Glutamatergic neuron (in vitro differentiated cells): ENCODE data around the gene TLR2. TPM values are rescaled to one million over a fixed set of nuclear protein-coding genes. Genes with fewer than 3 reads are reported as not detected.
A peak's percentile ranks its signal among the peaks of the same experiment; 100 is the strongest.

Experiments
- DNase-seq: peaks from one replicate; pipeline ENCODE4 v3.0.0; 2022
- H3K27ac Mint-ChIP-seq: one replicate; pipeline ENCODE4 v1.8.0; 2020; ENCODE audit warnings: mild to moderate bottlenecking, mixed read lengths, inconsistent platforms; ENCODE audit not compliant: unreplicated experiment
- H3K27me3 Mint-ChIP-seq: one replicate; pipeline ENCODE4 v1.8.0; 2020; ENCODE audit warnings: mild to moderate bottlenecking, moderate library complexity, mixed read lengths, inconsistent platforms; ENCODE audit not compliant: unreplicated experiment
- H3K36me3 Mint-ChIP-seq: one replicate; pipeline ENCODE4 v1.8.0; 2020; ENCODE audit warnings: mild to moderate bottlenecking, mixed read lengths, inconsistent platforms; ENCODE audit not compliant: unreplicated experiment
- H3K4me1 Mint-ChIP-seq: one replicate; pipeline ENCODE4 v1.8.0; 2020; ENCODE audit warnings: mild to moderate bottlenecking, low read depth, mixed read lengths, inconsistent platforms; ENCODE audit not compliant: unreplicated experiment
- H3K4me3 Mint-ChIP-seq: one replicate; pipeline ENCODE4 v1.8.0; 2020; ENCODE audit warnings: mild to moderate bottlenecking, mixed read lengths, inconsistent platforms; ENCODE audit not compliant: unreplicated experiment
- H3K9me3 Mint-ChIP-seq: one replicate; pipeline ENCODE4 v1.8.0; 2020; ENCODE audit warnings: mild to moderate bottlenecking, moderate library complexity, mixed read lengths, inconsistent platforms; ENCODE audit not compliant: unreplicated experiment
- CTCF ChIP-seq: fragments of 200-600 bp; sonication (generic); IDR thresholded peaks from one replicate; pipeline ENCODE4 v1.5.0; 2021; ENCODE audit not compliant: partially characterized antibody, unreplicated experiment
- long read RNA-seq: library from polyadenylated mRNA; unstranded; transcript quantifications from one replicate; pipeline ENCODE4 v2.0.0, GENCODE V29; 2020; ENCODE audit not compliant: unreplicated experiment
- total RNA-seq: library from RNA; stranded (reverse); fragmentation: NEBNext Ultra II Directional; extraction: Animal tissue kit (Norgen Biotek cat#: 25700); gene quantifications from one replicate; pipeline ENCODE4 v1.2.1, GENCODE V29; 2021; ENCODE audit not compliant: unreplicated experiment

Gene TLR2
- total RNA-seq, result not detected
- long read RNA-seq, result 0 reads

GRCh38 chr4:153684182-153684970 is at the start of gene TLR2:
Gene TLR2 (plus strand): TSS chr4:153684280. CDS start chr4:153702908, 18,628 bp downstream.
- TF ChIP-seq CTCF, result no peak
- Mint-ChIP-seq H3K4me1 (no peaks in the 10 kb centered on the region), H3K27me3 (peaks cover 13% of the 10 kb centered on the region), H3K9me3 (peaks cover 5% of the 10 kb centered on the region), H3K36me3 (peaks cover 19% of the 10 kb centered on the region), H3K4me3 (peak within 1 kb of the TSS; percentile 84), H3K27ac (no peak within 1 kb of the TSS)
- peak; percentile 44 for DNase-seq

GRCh38 chr4:153634738-153635353 is 49.2 kb upstream of the TLR2 start:
- Mint-ChIP-seq H3K36me3 (peaks cover 13% of the 10 kb centered on the region), H3K4me3 (no peak overlapping the region), H3K4me1 (no peaks in the 10 kb centered on the region), H3K27me3 (peaks cover 3% of the 10 kb centered on the region), H3K27ac (no peak overlapping the region), H3K9me3 (peaks cover 9% of the 10 kb centered on the region)
- peak; percentile 82 for TF ChIP-seq CTCF
- no peak for DNase-seq

GRCh38 chr4:153635846-153636245 is 48.2 kb upstream of the TLR2 start:
- H3K36me3 Mint-ChIP-seq, result peaks cover 7% of the 10 kb centered on the region

GRCh38 chr4:153637201-153637600 is 46.9 kb upstream of the TLR2 start:
- Mint-ChIP-seq H3K9me3 (peaks cover 11% of the 10 kb centered on the region), H3K27ac (no peak overlapping the region), H3K36me3 (peaks cover 4% of the 10 kb centered on the region), H3K27me3 (peaks cover 2% of the 10 kb centered on the region), H3K4me3 (no peak overlapping the region), H3K4me1 (no peaks in the 10 kb centered on the region)
- TF ChIP-seq CTCF, result no peak
- DNase-seq, result no peak

More at GRCh38 chr4:153635846-153636245, 48.2 kb upstream of the TLR2 start:
- Mint-ChIP-seq H3K4me3 (no peak overlapping the region), H3K27ac (no peak overlapping the region), H3K9me3 (peaks cover 11% of the 10 kb centered on the region), H3K27me3 (peaks cover 2% of the 10 kb centered on the region), H3K4me1 (no peaks in the 10 kb centered on the region)
- TF ChIP-seq CTCF, result no peak
- no peak for DNase-seq

- Mint-ChIP-seq H3K9me3 (peaks cover 8% of the 10 kb centered on the region), H3K36me3 (peaks cover 4% of the 10 kb centered on the region)
Observed at GRCh38 chr4:153638011-153638410, 46.1 kb upstream of the TLR2 start.

More at GRCh38 chr4:153638011-153638410, 46.1 kb upstream of the TLR2 start:
- DNase-seq, result no peak
- Mint-ChIP-seq H3K4me1 (no peaks in the 10 kb centered on the region), H3K27ac (no peak overlapping the region), H3K27me3 (peaks cover 2% of the 10 kb centered on the region), H3K4me3 (no peak overlapping the region)
- no peak for TF ChIP-seq CTCF
